ENCODE results near the gene RXRA. TPM values are rescaled to one million over a fixed set of nuclear protein-coding genes. Genes with fewer than 3 reads are reported as not detected.

Gene RXRA
- total and polyA plus RNA-seq, 10 of the 15 experiments (the other 5 are each of a cell fraction or from before 2014, with no cell fraction given) = 0.89 to 36.8 (median 11.1) TPM

- ChIA-PET RAD21 (ENCODE audit: unreplicated experiment) (no interaction called here), SMC1A (ENCODE audit: uncharacterized antibody, unreplicated experiment) (no interaction called here), CTCF (no interaction called here), POLR2A (no interaction called here)
- no peak overlapping the region for H3K9ac ChIP-seq (ENCODE audit: control insufficient read depth, insufficient read depth, low read length)
- no TSS peak for BruUV-seq (replicated peaks)
- intact Hi-C loops (cut with micrococcal nuclease; ENCODE audit: unreplicated experiment) = no loop called here
- FAIRE-seq (no peak), ATAC-seq (no peak), DNase-seq (ENCODE audit: low read depth, low spot score) (no peak)
- H3K36me3 ChIP-seq (ENCODE audit: control insufficient read depth in 2 of 2, insufficient read depth in 2 of 2, low read length in 1 of 2) = no peaks in the 10 kb centered on the region
- WGBS (ENCODE audit: insufficient coverage, insufficient replicate concordance, low lambda C conversion rate, missing lambda C conversion rate) = 53% methylated on average over 27 of the region's 27 CpGs
- H3K9me3 ChIP-seq (replicated peaks; ENCODE audit: control insufficient read depth, insufficient read depth, low read length) = no peaks in the 10 kb centered on the region
- no peak for TF ChIP-seq MAX (IDR thresholded peaks at IDR 0.05; ENCODE audit: low read depth, low read length)
- TF ChIP-seq ZNF217 (IDR thresholded peaks at IDR 0.05) = no peak
- no peak for TF ChIP-seq WRNIP1 (IDR thresholded peaks at IDR 0.05; ENCODE audit: borderline replicate concordance, low read depth, low read length)
- TF ChIP-seq HDGF (IDR thresholded peaks at IDR 0.05) = no peak
- no peak for TF ChIP-seq NFYA (IDR thresholded peaks at IDR 0.05; ENCODE audit: borderline replicate concordance, low read depth, low read length)
- no peak for TF ChIP-seq SPI1 (IDR thresholded peaks at IDR 0.05; ENCODE audit: borderline replicate concordance, insufficient read depth, low read depth, low read length)
- no peak for TF ChIP-seq HDAC2 (IDR thresholded peaks at IDR 0.05)
- TF ChIP-seq, protein P1, sequence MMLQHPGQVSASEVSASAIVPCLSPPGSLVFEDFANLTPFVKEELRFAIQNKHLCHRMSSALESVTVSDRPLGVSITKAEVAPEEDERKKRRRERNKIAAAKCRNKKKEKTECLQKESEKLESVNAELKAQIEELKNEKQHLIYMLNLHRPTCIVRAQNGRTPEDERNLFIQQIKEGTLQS (IDR thresholded peaks at IDR 0.05; ENCODE audit: borderline replicate concordance, extremely low read depth, low read depth, low read length) = no peak
- TF ChIP-seq PKNOX1 (IDR thresholded peaks at IDR 0.05) = no peak
- no peak for TF ChIP-seq KDM1A (IDR thresholded peaks at IDR 0.05; ENCODE audit: borderline replicate concordance)
- TF ChIP-seq SUPT20H (IDR thresholded peaks at IDR 0.05; ENCODE audit: borderline replicate concordance, control insufficient read depth, low read depth, low read length) = no peak
- TF ChIP-seq ZNF622 (IDR thresholded peaks at IDR 0.05) = no peak
- no peak for TF ChIP-seq TARDBP (IDR thresholded peaks at IDR 0.05; ENCODE audit: borderline replicate concordance)
- no peak for TF ChIP-seq ETV6 (conservative IDR thresholded peaks at IDR 0.05 in 1 of 2, IDR thresholded peaks at IDR 0.05 in 1 of 2; ENCODE audit: borderline replicate concordance in 1 of 2, low read depth in 1 of 2)
- TF ChIP-seq, protein P2, sequence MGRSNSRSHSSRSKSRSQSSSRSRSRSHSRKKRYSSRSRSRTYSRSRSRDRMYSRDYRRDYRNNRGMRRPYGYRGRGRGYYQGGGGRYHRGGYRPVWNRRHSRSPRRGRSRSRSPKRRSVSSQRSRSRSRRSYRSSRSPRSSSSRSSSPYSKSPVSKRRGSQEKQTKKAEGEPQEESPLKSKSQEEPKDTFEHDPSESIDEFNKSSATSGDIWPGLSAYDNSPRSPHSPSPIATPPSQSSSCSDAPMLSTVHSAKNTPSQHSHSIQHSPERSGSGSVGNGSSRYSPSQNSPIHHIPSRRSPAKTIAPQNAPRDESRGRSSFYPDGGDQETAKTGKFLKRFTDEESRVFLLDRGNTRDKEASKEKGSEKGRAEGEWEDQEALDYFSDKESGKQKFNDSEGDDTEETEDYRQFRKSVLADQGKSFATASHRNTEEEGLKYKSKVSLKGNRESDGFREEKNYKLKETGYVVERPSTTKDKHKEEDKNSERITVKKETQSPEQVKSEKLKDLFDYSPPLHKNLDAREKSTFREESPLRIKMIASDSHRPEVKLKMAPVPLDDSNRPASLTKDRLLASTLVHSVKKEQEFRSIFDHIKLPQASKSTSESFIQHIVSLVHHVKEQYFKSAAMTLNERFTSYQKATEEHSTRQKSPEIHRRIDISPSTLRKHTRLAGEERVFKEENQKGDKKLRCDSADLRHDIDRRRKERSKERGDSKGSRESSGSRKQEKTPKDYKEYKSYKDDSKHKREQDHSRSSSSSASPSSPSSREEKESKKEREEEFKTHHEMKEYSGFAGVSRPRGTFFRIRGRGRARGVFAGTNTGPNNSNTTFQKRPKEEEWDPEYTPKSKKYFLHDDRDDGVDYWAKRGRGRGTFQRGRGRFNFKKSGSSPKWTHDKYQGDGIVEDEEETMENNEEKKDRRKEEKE (IDR thresholded peaks at IDR 0.05) = no peak
- no peak for TF ChIP-seq YY1 (IDR thresholded peaks at IDR 0.05; ENCODE audit: low read depth, low read length)
- no peak for TF ChIP-seq CBX3 (IDR thresholded peaks at IDR 0.05; ENCODE audit: borderline replicate concordance, low read depth)
- no peak for TF ChIP-seq MXI1 (IDR thresholded peaks at IDR 0.05; ENCODE audit: low read depth, low read length)
- TF ChIP-seq FOXM1 (IDR thresholded peaks at IDR 0.05; ENCODE audit: low read depth, low read length) = no peak
- no peak for TF ChIP-seq NFYB (IDR thresholded peaks at IDR 0.05; ENCODE audit: insufficient read depth, low read depth, low read length)
- no peak overlapping the region for H2AFZ ChIP-seq (ENCODE audit: control insufficient read depth, low read depth, low read length)
- H3K4me3 ChIP-seq = no peak overlapping the region
- no peak overlapping the region for H3K4me2 ChIP-seq (ENCODE audit: control insufficient read depth, insufficient read depth)
- H3K27me3 ChIP-seq (replicated peaks in 1 of 2; ENCODE audit: control insufficient read depth in 2 of 2, insufficient read depth in 2 of 2, low read length in 1 of 2) = peaks cover 0 to 2% of the 10 kb centered on the region in 2 experiments; a peak in 1 of 4 replicates
- in situ Hi-C loops (cut with MboI) = no loop called here
- no peaks in the 10 kb centered on the region for H3K4me1 ChIP-seq (ENCODE audit: control insufficient read depth, insufficient read depth, low read length)
- H3K27ac ChIP-seq (ENCODE audit: control insufficient read depth, insufficient read depth) = no peak overlapping the region
- no peaks in the 10 kb centered on the region for H3K79me2 ChIP-seq (ENCODE audit: control insufficient read depth, insufficient read depth, low read length)
- no peaks in the 10 kb centered on the region for H4K20me1 ChIP-seq (ENCODE audit: control insufficient read depth, insufficient read depth)
These were observed 50.3 kb downstream of the RXRA start for GRCh38 chr9:134376386-134377142.

Measured in GM12878 (cell line).